Caco-2 (cell line): ENCODE measurements around the gene SLC38A9. TPM values are rescaled to one million over a fixed set of nuclear protein-coding genes. Genes with fewer than 3 reads are reported as not detected.

Experiments used
- BruUV-seq: library from RNA; stranded (reverse); fragments of 400-500 nt; replicated peaks from 2 replicates; lab custom pipeline; 2021; lab: Mats Ljungman, UMichigan
- CTCF ChIA-PET: fragments of 300-600 bp; sonication (Branson Sonifier 250); formaldehyde crosslinking; loops from one replicate; lab custom pipeline; 2022; ENCODE audit warnings: antibody characterized with exemption; lab: Charles Lee
- POLR2A ChIA-PET: fragments of 300-600 bp; sonication (Branson Sonifier 250); formaldehyde crosslinking; loops from one replicate; lab custom pipeline; 2022; ENCODE audit warnings: antibody characterized with exemption; lab: Charles Lee
- DNase-seq, 2 experiments: peaks; one replicate each; pipeline versions ENCODE4 v3.0.0 to v3.0.0-alpha.2; 2020 to 2022
- H3K27me3 ChIP-seq: replicated peaks from 2 replicates; pipeline ENCODE4 v1.6.0; 2011; ENCODE audit warnings: low read length; ENCODE audit not compliant: control insufficient read depth, insufficient read depth
- H3K36me3 ChIP-seq: 2 replicates; pipeline ENCODE4 v1.5.1; 2011; ENCODE audit warnings: low read length; ENCODE audit not compliant: control insufficient read depth, insufficient read depth
- H3K4me1 ChIP-seq: fragments of 250-450 bp; sonication (Bioruptor Pico); 2 replicates; pipeline ENCODE4 v1.5.1; 2020; ENCODE audit warnings: mild to moderate bottlenecking
- H3K4me3 ChIP-seq: 2 replicates; pipeline ENCODE4 v1.5.1; 2011; ENCODE audit warnings: low read depth, mild to moderate bottlenecking, control low read depth, low read length
- H3K9me3 ChIP-seq: fragments of 250-450 bp; sonication (Bioruptor Pico); 2 replicates; pipeline ENCODE4 v1.5.1; 2020; ENCODE audit warnings: mild to moderate bottlenecking, moderate library complexity
- H3K27ac Mint-ChIP-seq: one replicate; pipeline ENCODE4 v1.8.0; 2022; ENCODE audit warnings: mixed read lengths; ENCODE audit not compliant: unreplicated experiment
- H3K27me3 Mint-ChIP-seq: one replicate; pipeline ENCODE4 v1.8.0; 2022; ENCODE audit warnings: mixed read lengths; ENCODE audit not compliant: insufficient read depth, unreplicated experiment
- H3K36me3 Mint-ChIP-seq: one replicate; pipeline ENCODE4 v1.8.0; 2022; ENCODE audit warnings: mild to moderate bottlenecking, mixed read lengths; ENCODE audit not compliant: insufficient read depth, unreplicated experiment
- H3K4me1 Mint-ChIP-seq: one replicate; pipeline ENCODE4 v1.8.0; 2022; ENCODE audit warnings: low read depth, mixed read lengths; ENCODE audit not compliant: unreplicated experiment
- H3K4me3 Mint-ChIP-seq: one replicate; pipeline ENCODE4 v1.8.0; 2022; ENCODE audit warnings: mild to moderate bottlenecking, moderate library complexity, mixed read lengths; ENCODE audit not compliant: unreplicated experiment
- H3K9me3 Mint-ChIP-seq: one replicate; pipeline ENCODE4 v1.8.0; 2022; ENCODE audit warnings: mixed read lengths; ENCODE audit not compliant: unreplicated experiment
- intact Hi-C: fragments of 100-400 bp; cut with micrococcal nuclease; formaldehyde crosslinking; loops from one replicate; pipeline ENCODE4 v1.10.0; 2022; ENCODE audit not compliant: unreplicated experiment
- total RNA-seq: library from RNA; stranded (reverse); gene quantifications from 2 replicates; pipeline ENCODE4 v1.2.3, GENCODE V29; 2022
- TF ChIP-seq, protein P1 (sequence below), 2 experiments: fragments of 200-600 bp in 1 of 2; IDR thresholded peaks; 1 replicate in 1 of 2; 2 replicates in 1 of 2; pipeline versions ENCODE4 v1.5.1 to v1.8.0; 2011 to 2022; ENCODE audit warnings: antibody characterized with exemption in 1 of 2, control low read depth in 1 of 2, inconsistent platforms in 1 of 2, low read depth in 1 of 2, low read length in 1 of 2, mild to moderate bottlenecking in 1 of 2, moderate library complexity in 1 of 2; ENCODE audit not compliant: insufficient read depth in 1 of 2, severe bottlenecking in 1 of 2, unreplicated experiment in 1 of 2

The SLC38A9 gene
- total RNA-seq, 1 experiment from 2014 or later, result 66.9 TPM

DNA sequence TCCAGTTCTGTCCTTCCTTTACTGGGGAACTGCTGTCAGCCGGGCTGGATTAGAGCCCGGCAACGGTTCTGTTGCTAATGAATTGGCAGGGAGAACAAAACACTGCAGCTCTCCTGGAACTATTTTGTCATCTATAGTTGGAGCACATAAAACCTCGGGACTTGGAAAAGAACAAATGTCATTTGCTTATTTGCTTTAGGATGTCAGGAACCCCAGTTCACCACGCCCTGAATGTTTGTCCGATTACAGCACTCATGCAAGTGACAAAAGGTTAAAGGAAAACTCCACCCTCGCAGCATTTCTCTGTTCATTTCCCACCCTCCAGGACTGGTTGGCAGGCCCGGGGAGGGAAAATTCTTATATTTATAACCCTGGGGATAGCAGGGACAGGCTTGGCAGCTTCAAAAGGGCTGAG, 110.9 kb downstream of the SLC38A9 start:
- peak; percentile 85 to 92 for DNase-seq
- TF ChIP-seq, protein P1, sequence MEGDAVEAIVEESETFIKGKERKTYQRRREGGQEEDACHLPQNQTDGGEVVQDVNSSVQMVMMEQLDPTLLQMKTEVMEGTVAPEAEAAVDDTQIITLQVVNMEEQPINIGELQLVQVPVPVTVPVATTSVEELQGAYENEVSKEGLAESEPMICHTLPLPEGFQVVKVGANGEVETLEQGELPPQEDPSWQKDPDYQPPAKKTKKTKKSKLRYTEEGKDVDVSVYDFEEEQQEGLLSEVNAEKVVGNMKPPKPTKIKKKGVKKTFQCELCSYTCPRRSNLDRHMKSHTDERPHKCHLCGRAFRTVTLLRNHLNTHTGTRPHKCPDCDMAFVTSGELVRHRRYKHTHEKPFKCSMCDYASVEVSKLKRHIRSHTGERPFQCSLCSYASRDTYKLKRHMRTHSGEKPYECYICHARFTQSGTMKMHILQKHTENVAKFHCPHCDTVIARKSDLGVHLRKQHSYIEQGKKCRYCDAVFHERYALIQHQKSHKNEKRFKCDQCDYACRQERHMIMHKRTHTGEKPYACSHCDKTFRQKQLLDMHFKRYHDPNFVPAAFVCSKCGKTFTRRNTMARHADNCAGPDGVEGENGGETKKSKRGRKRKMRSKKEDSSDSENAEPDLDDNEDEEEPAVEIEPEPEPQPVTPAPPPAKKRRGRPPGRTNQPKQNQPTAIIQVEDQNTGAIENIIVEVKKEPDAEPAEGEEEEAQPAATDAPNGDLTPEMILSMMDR (IDR thresholded peaks at IDR 0.05; ENCODE audit: insufficient read depth in 1 of 2, low read depth in 1 of 2, low read length in 1 of 2, severe bottlenecking in 1 of 2, unreplicated experiment in 1 of 2), result no peak
- H3K9me3 ChIP-seq, result no peaks in the 10 kb centered on the region
- no peak overlapping the region for H3K4me3 ChIP-seq
- no TSS peak for BruUV-seq
- Mint-ChIP-seq H3K36me3 (no peaks in the 10 kb centered on the region), H3K4me1 (peaks cover 30% of the 10 kb centered on the region), H3K4me3 (peak overlapping the region; percentile 68), H3K27ac (peak overlapping the region; percentile 98), H3K27me3 (no peaks in the 10 kb centered on the region), H3K9me3 (no peaks in the 10 kb centered on the region)
- CTCF ChIA-PET, result no interaction called here
- peaks cover 59% of the 10 kb centered on the region for H3K4me1 ChIP-seq
- H3K36me3 ChIP-seq, result no peaks in the 10 kb centered on the region
- no peaks in the 10 kb centered on the region for H3K27me3 ChIP-seq
- POLR2A ChIA-PET, result no interaction called here
- intact Hi-C loops, result loop anchor here (1.0 to 2.0 kb wide), 5 partner anchors 15 to 182 kb away; partner anchors contain the start of gene PLPP1

DNA sequence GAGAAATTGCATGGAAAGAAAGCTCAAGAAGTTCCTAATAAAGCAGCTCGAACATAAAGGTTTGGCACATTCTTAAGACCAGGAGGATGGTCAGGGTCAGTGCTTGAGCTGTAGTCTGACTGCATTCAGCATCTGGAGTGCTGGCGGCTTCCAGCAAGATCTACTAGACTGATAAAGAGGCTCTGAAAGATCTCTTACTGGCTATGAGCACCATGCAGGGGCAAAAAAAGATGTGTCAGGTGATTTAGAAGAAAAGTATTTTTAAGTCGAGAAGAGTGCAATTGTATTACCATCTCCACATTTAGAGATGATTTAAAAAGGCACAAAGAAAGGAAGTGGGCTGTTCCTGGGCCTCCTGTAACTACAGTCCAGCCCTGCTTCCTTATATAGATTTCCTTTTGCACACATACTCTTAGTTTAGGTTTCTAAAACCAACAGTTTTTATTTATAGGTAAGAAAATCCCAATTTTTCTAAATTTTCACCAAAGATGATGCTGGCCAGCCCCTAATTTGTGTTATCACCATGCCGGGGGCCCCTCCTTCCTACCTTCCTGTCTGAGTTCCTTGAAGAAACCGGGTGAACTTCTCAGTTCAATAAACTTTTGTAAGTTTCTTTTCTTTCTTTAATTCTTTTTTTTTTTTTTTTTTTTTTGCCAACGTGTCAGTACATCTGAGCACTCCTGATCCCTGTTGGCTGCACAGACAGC, 111.5 kb downstream of the SLC38A9 start:
- H3K9me3 ChIP-seq, result no peaks in the 10 kb centered on the region
- Mint-ChIP-seq H3K4me1 (peaks cover 30% of the 10 kb centered on the region), H3K27ac (peak overlapping the region; percentile 98), H3K36me3 (no peaks in the 10 kb centered on the region), H3K4me3 (peak overlapping the region; percentile 68), H3K27me3 (no peaks in the 10 kb centered on the region), H3K9me3 (no peaks in the 10 kb centered on the region)
- intact Hi-C loops, result loop anchor here (1.0 to 2.0 kb wide), 5 partner anchors 16 to 181 kb away; partner anchors contain the start of gene PLPP1
- H3K4me3 ChIP-seq, result no peak overlapping the region
- ChIA-PET CTCF (interaction anchor here (1.0 kb wide), 1 partner anchor 92 kb away, joined by 3 read pairs; no protein-coding TSS in a partner anchor), POLR2A (no interaction called here)
- H3K27me3 ChIP-seq, result no peaks in the 10 kb centered on the region
- peaks cover 59% of the 10 kb centered on the region for H3K4me1 ChIP-seq
- BruUV-seq, result TSS peak; percentile 96
- DNase-seq, result peak; percentile 26 to 50
- TF ChIP-seq, protein P1 (IDR thresholded peaks at IDR 0.05; ENCODE audit: insufficient read depth in 1 of 2, low read depth in 1 of 2, low read length in 1 of 2, severe bottlenecking in 1 of 2, unreplicated experiment in 1 of 2), result no peak
- no peaks in the 10 kb centered on the region for H3K36me3 ChIP-seq

DNA sequence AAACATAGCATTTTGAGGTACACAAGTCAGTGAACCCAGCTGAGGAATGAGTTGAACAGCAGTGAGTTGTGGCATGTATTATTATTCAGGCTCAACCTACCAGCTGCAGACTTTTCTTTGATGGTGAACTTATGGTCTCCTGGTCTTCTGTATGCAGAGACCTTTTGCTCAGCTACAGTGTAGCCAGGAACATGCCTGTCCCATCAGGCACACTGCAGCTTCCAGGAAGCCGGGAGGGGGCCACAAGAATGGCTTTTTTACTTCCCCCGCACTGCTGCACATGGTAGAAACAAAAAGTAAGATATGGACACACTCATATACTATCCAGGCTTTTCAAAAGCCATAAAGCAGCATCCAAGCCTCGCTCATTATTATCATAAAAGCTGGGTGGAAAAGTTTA, 112.0 kb downstream of the SLC38A9 start:
- H3K27me3 ChIP-seq, result no peaks in the 10 kb centered on the region
- no peaks in the 10 kb centered on the region for H3K36me3 ChIP-seq
- Mint-ChIP-seq H3K9me3 (peaks cover under 1% of the 10 kb centered on the region), H3K4me1 (peaks cover 30% of the 10 kb centered on the region), H3K27ac (peak overlapping the region; percentile 98), H3K4me3 (peak overlapping the region; percentile 68), H3K27me3 (no peaks in the 10 kb centered on the region), H3K36me3 (no peaks in the 10 kb centered on the region)
- H3K4me3 ChIP-seq, result no peak overlapping the region
- no peak for DNase-seq
- POLR2A ChIA-PET, result no interaction called here
- intact Hi-C loops, result loop anchor here (2.0 kb wide), 2 partner anchors 65 to 91 kb away; partner anchors contain the start of gene PLPP1
- CTCF ChIA-PET, result interaction anchor here (1.0 kb wide), 1 partner anchor 92 kb away, joined by 3 read pairs; no protein-coding TSS in a partner anchor
- BruUV-seq, result no TSS peak
- H3K9me3 ChIP-seq, result no peaks in the 10 kb centered on the region
- TF ChIP-seq, protein P1 (IDR thresholded peaks at IDR 0.05; ENCODE audit: insufficient read depth in 1 of 2, low read depth in 1 of 2, low read length in 1 of 2, severe bottlenecking in 1 of 2, unreplicated experiment in 1 of 2), result no peak
- peaks cover 59% of the 10 kb centered on the region for H3K4me1 ChIP-seq
